ENCODE measurements around the gene SLCO3A1.

DNA sequence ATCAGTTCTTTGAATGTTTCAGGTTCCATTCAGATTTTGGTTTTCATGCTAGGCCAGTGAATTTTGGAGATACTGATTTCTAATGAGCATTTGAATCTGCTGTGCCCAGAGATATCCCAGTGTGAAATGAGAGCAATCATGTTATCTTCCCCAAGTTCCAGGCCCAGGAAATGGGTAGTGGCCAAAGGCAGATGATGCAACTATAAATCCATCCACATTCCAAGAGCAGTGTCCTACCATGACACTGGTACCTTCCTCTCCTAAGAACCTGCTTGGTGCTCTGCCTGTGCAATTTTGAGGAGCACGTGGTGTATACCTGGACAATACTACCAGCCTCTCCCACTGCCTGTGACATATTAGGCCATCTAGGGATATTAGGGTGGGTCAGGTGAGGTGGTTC is 186.8 kb downstream of the SLCO3A1 start:
- TF ChIP-seq POLR2A (IDR thresholded peaks at IDR 0.05) (no peak), POLR2AphosphoS5 (IDR thresholded peaks at IDR 0.05) (no peak)
- TF ChIP-seq, protein P1, sequence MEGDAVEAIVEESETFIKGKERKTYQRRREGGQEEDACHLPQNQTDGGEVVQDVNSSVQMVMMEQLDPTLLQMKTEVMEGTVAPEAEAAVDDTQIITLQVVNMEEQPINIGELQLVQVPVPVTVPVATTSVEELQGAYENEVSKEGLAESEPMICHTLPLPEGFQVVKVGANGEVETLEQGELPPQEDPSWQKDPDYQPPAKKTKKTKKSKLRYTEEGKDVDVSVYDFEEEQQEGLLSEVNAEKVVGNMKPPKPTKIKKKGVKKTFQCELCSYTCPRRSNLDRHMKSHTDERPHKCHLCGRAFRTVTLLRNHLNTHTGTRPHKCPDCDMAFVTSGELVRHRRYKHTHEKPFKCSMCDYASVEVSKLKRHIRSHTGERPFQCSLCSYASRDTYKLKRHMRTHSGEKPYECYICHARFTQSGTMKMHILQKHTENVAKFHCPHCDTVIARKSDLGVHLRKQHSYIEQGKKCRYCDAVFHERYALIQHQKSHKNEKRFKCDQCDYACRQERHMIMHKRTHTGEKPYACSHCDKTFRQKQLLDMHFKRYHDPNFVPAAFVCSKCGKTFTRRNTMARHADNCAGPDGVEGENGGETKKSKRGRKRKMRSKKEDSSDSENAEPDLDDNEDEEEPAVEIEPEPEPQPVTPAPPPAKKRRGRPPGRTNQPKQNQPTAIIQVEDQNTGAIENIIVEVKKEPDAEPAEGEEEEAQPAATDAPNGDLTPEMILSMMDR (IDR thresholded peaks at IDR 0.05), result no peak
